CD14-positive monocyte (primary cell): Measurements from ENCODE around the gene FPR3. TPM values are rescaled to one million over a fixed set of nuclear protein-coding genes. Genes with fewer than 3 reads are reported as not detected.
A peak's percentile ranks its signal among the peaks of the same experiment; 100 is the strongest.

Experiments used
- DNase-seq, 3 donors: peaks; one replicate each; pipeline ENCODE4 v3.0.0-alpha.2; 2011 to 2022
- H2AFZ ChIP-seq: 2 replicates; pipeline ENCODE4 v1.6.0; 2012; ENCODE audit warnings: mild to moderate bottlenecking, low read depth, low read length, inconsistent platforms; ENCODE audit not compliant: insufficient read depth, poor library complexity, severe bottlenecking
- H3K27ac ChIP-seq, 2 donors: 1 replicate in 1 of 2; 2 replicates in 1 of 2; pipeline ENCODE4 v1.5.1; 2012 to 2013; ENCODE audit warnings: low read length in 2 of 2, control low read depth in 1 of 2, inconsistent platforms in 1 of 2, low read depth in 1 of 2, mild to moderate bottlenecking in 1 of 2
- H3K27me3 ChIP-seq, 2 donors: one replicate each; pipeline versions ENCODE4 v1.6.0 to v1.6.1; 2011 to 2013; ENCODE audit warnings: low read length in 2 of 2; ENCODE audit not compliant: control insufficient read depth in 2 of 2, insufficient read depth in 2 of 2
- H3K36me3 ChIP-seq, 2 donors: replicated peaks in 1 of 2; 1 replicate in 1 of 2; 2 replicates in 1 of 2; pipeline versions ENCODE4 v1.5.1 to v1.6.1; 2012 to 2013; ENCODE audit warnings: low read length in 2 of 2, control low read depth in 1 of 2, inconsistent platforms in 1 of 2, mild to moderate bottlenecking in 1 of 2; ENCODE audit not compliant: insufficient read depth in 2 of 2, control insufficient read depth in 1 of 2
- H3K4me1 ChIP-seq, 2 donors: 1 replicate in 1 of 2; 2 replicates in 1 of 2; pipeline versions ENCODE4 v1.5.1 to v1.6.1; 2012 to 2013; ENCODE audit warnings: low read length in 2 of 2, control low read depth in 1 of 2, inconsistent platforms in 1 of 2, mild to moderate bottlenecking in 1 of 2, moderate library complexity in 1 of 2; ENCODE audit not compliant: insufficient read depth in 2 of 2, control insufficient read depth in 1 of 2
- H3K4me2 ChIP-seq: replicated peaks from 2 replicates; pipeline ENCODE3; 2012; ENCODE audit warnings: low read length, moderate library complexity, mild to moderate bottlenecking; ENCODE audit not compliant: poor library complexity, severe bottlenecking; ENCODE audit errors: extremely low read depth
- H3K4me3 ChIP-seq, 3 experiments: fragments of 200-600 bp in 1 of 3; sonication (generic) in 1 of 3; replicated peaks in 1 of 3; 1 replicate in 2 of 3; 2 replicates in 1 of 3; pipeline ENCODE4 v1.5.1; 2011 to 2013; ENCODE audit warnings: low read length in 3 of 3, mild to moderate bottlenecking in 3 of 3, control low read depth in 2 of 3, low read depth in 2 of 3, inconsistent platforms in 1 of 3, moderate library complexity in 1 of 3
- H3K79me2 ChIP-seq: 2 replicates; pipeline ENCODE4 v1.6.0; 2012; ENCODE audit warnings: mild to moderate bottlenecking, control low read depth, inconsistent platforms, low read length, moderate library complexity; ENCODE audit not compliant: insufficient read depth
- H3K9ac ChIP-seq: 2 replicates; pipeline ENCODE4 v1.6.0; 2017; ENCODE audit warnings: low read length, mild to moderate bottlenecking; ENCODE audit not compliant: insufficient read depth, poor library complexity, severe bottlenecking
- H3K9me3 ChIP-seq, 2 donors: replicated peaks in 1 of 2; 1 replicate in 1 of 2; 2 replicates in 1 of 2; pipeline versions ENCODE4 v1.5.1 to v1.6.1; 2012 to 2013; ENCODE audit warnings: low read length in 2 of 2, control low read depth in 1 of 2; ENCODE audit not compliant: control insufficient read depth in 1 of 2, insufficient read depth in 1 of 2
- H4K20me1 ChIP-seq: 2 replicates; pipeline ENCODE4 v1.6.0; 2012; ENCODE audit warnings: mild to moderate bottlenecking, low read length, control low read depth, moderate library complexity; ENCODE audit not compliant: insufficient read depth
- H3K27ac Mint-ChIP-seq, 7 donors: one replicate each; pipeline ENCODE4 v1.8.0; 2020; ENCODE audit warnings: mild to moderate bottlenecking in 7 of 7, mixed read lengths in 7 of 7, moderate library complexity in 6 of 7, inconsistent platforms in 2 of 7
- H3K27me3 Mint-ChIP-seq, 3 donors: one replicate each; pipeline ENCODE4 v1.8.0; 2021 to 2022; ENCODE audit warnings: low read depth in 3 of 3, mild to moderate bottlenecking in 3 of 3, mixed read lengths in 3 of 3, moderate library complexity in 3 of 3, inconsistent platforms in 1 of 3
- H3K36me3 Mint-ChIP-seq, 2 donors: one replicate each; pipeline ENCODE4 v1.8.0; 2020; ENCODE audit warnings: mixed read lengths in 2 of 2, inconsistent platforms in 1 of 2, mild to moderate bottlenecking in 1 of 2
- H3K4me1 Mint-ChIP-seq: one replicate; pipeline ENCODE4 v1.8.0; 2020; ENCODE audit warnings: mild to moderate bottlenecking, mixed read lengths
- H3K4me3 Mint-ChIP-seq, 2 donors: one replicate each; pipeline ENCODE4 v1.8.0; 2020; ENCODE audit warnings: mild to moderate bottlenecking in 2 of 2, mixed read lengths in 2 of 2, moderate library complexity in 1 of 2
- H3K9me3 Mint-ChIP-seq, 7 donors: one replicate each; pipeline ENCODE4 v1.8.0; 2020 to 2022; ENCODE audit warnings: mixed read lengths in 7 of 7, mild to moderate bottlenecking in 6 of 7, moderate library complexity in 6 of 7, inconsistent platforms in 2 of 7
- CTCF ChIP-seq: fragments of 200-600 bp; IDR thresholded peaks from one replicate; pipeline ENCODE4 v1.8.0; 2022; ENCODE audit warnings: antibody characterized with exemption, mild to moderate bottlenecking
- WGBS: methylation state at CpG from one replicate; pipeline ENCODE4 v1.1.5; 2013; ENCODE audit warnings: missing lambda C conversion rate; ENCODE audit not compliant: insufficient coverage; 5-methylcytosine and 5-hydroxymethylcytosine counted together
- intact Hi-C, 2 donors: fragments of 100-400 bp; cut with micrococcal nuclease; formaldehyde crosslinking; loops; one replicate each; pipeline versions ENCODE4 v1.15.0 to v1.15.1; 2023
- polyA plus RNA-seq, 3 donors: library from polyadenylated mRNA; depleted of rRNA in 1 of 3; unstranded in 2 of 3; stranded (reverse) in 1 of 3; fragments of 300-500 nt in 2 of 3; fragments of >200 nt in 1 of 3; fragmentation: Illumina TruSeq in 2 of 3; gene quantifications; 1 replicate in 2 of 3; 2 replicates in 1 of 3; pipeline ENCODE4 v1.2.3, GENCODE V29; 2012 to 2021

Gene FPR3
- polyA plus RNA-seq, 3 donors: 1.4 to 3.8 (median 3.5) TPM

- TF ChIP-seq CTCF: no peak
- WGBS: 89% methylated on average over 2 of the region's 6 CpGs
- no peaks in the 10 kb centered on the region for H4K20me1 ChIP-seq
- no peaks in the 10 kb centered on the region for H3K79me2 ChIP-seq
- H3K36me3 Mint-ChIP-seq: no peaks in the 10 kb centered on the region
- H3K4me3 ChIP-seq: no peak overlapping the region
- peaks cover 92 to 95% of the 10 kb centered on the region in 2 donors for H3K4me1 ChIP-seq
- H3K4me3 Mint-ChIP-seq: no peak overlapping the region
- H3K9ac ChIP-seq: peak overlapping the region; percentile 61
- peak overlapping the region; percentile 24 for H3K4me2 ChIP-seq
- no peak overlapping the region for H2AFZ ChIP-seq
- no peaks in the 10 kb centered on the region for H3K36me3 ChIP-seq
- DNase-seq: peak in 2 of 3 donors; percentile 31 to 41
- H3K27ac Mint-ChIP-seq: no peak overlapping the region
- intact Hi-C loops: loop anchor here (2.0 to 5.0 kb wide), 2 partner anchors 41 to 127 kb away; no protein-coding TSS in a partner anchor
- peak overlapping the region; percentile 50 to 98 for H3K27ac ChIP-seq
- no peaks in the 10 kb centered on the region for H3K27me3 ChIP-seq
- H3K4me1 Mint-ChIP-seq: peaks cover 53% of the 10 kb centered on the region
- H3K9me3 Mint-ChIP-seq: peaks cover 2 to 7% (median 4%) of the 10 kb centered on the region in 7 donors
- no peaks in the 10 kb centered on the region for H3K9me3 ChIP-seq
- peaks cover 0 to 2% (median 0%) of the 10 kb centered on the region in 3 donors for H3K27me3 Mint-ChIP-seq
Measured at GRCh38 chr19:51784109-51784785, 10.7 kb upstream of the FPR3 start.

DNA sequence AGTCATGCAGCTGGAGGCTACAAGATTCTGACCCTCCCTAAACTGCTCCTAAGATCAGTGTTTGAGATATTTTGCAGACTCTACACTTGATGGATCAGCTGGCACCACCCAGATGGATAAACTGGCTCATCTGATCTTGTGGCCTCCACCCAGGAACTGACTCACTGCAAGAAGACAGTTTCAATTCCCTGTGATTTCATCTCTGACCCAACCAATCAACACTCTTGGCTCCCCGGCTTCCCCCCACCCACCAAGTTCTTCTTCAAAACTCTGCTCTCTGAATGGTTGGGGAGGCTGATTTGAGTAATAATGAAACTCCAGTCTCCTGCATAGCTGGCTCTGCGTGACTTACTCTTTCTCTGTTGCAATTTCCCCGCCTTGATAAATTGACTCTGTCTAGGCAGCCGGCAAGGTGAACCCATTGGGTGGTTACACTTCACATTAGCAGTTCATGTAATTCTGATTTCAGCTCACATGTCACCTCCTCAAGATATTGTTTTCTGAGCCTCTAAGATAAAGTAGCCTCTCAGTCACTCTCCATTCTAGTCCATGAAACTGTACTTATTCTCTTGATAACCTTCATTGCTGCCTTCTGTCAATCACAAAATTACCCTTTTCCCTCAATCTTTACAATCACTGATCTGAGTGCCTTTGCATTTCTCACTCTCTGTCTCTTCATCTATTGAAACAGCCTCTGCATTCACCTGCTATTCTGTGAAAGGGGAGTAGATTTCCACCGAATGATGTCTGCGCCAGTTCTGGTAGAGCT lies 9.9 kb upstream of the FPR3 start:
- Histone ChIP-seq H3K27ac (peak overlapping the region; percentile 50 to 98), H4K20me1 (no peaks in the 10 kb centered on the region), H3K4me3 (no peak overlapping the region), H3K4me2 (peak overlapping the region; percentile 15), H3K9ac (peak overlapping the region; percentile 64), H2AFZ (no peak overlapping the region), H3K4me1 (peaks cover 92 to 95% of the 10 kb centered on the region in 2 donors), H3K79me2 (no peaks in the 10 kb centered on the region), H3K9me3 (no peaks in the 10 kb centered on the region), H3K27me3 (no peaks in the 10 kb centered on the region), H3K36me3 (no peaks in the 10 kb centered on the region)
- Mint-ChIP-seq H3K27ac (no peak overlapping the region), H3K4me3 (no peak overlapping the region), H3K4me1 (peaks cover 52% of the 10 kb centered on the region), H3K27me3 (peaks cover 0 to 1% (median 0%) of the 10 kb centered on the region in 3 donors), H3K9me3 (peaks cover 2 to 7% (median 4%) of the 10 kb centered on the region in 7 donors), H3K36me3 (no peaks in the 10 kb centered on the region)
- no peak for TF ChIP-seq CTCF
- peak; percentile 98 to 99 (median 99) for DNase-seq
- intact Hi-C loops: loop anchor here (2.0 to 5.0 kb wide), 4 partner anchors 40 to 178 kb away; no protein-coding TSS in a partner anchor
- WGBS: 25% methylated on average over 4 of the region's 6 CpGs
